Uterus (tissue), 4 donors: ENCODE measurements around the gene ZNF846. TPM values are rescaled to one million over a fixed set of nuclear protein-coding genes. Genes with fewer than 3 reads are reported as not detected.
A peak's percentile ranks its signal among the peaks of the same experiment; 100 is the strongest.

Experiments used
- DNase-seq, 2 donors: peaks; one replicate each; pipeline ENCODE4 v3.0.0-alpha.2; 2019 to 2020
- H3K27ac ChIP-seq, 2 donors: fragments of 200-600 bp; sonication (generic); 1 replicate in 1 of 2; 2 replicates in 1 of 2; pipeline ENCODE4 v1.5.1; 2016 to 2018
- H3K27me3 ChIP-seq, 2 donors: fragments of 200-600 bp; sonication (generic); one replicate each; pipeline ENCODE4 v1.5.1; 2018 to 2019; ENCODE audit warnings: control low read depth in 1 of 2
- H3K36me3 ChIP-seq, 2 donors: fragments of 200-600 bp; sonication (generic); one replicate each; pipeline ENCODE4 v1.5.1; 2019; ENCODE audit warnings: control low read depth in 1 of 2
- H3K4me1 ChIP-seq, 2 donors: fragments of 200-600 bp; sonication (generic); one replicate each; pipeline ENCODE4 v1.5.1; 2018 to 2019; ENCODE audit warnings: control low read depth in 1 of 2
- H3K4me3 ChIP-seq, 2 donors: fragments of 200-600 bp; sonication (generic); 1 replicate in 1 of 2; 2 replicates in 1 of 2; pipeline ENCODE4 v1.5.1; 2018 to 2019; ENCODE audit warnings: mild to moderate bottlenecking in 1 of 2
- H3K9me3 ChIP-seq, 2 donors: fragments of 200-600 bp; sonication (generic); one replicate each; pipeline ENCODE4 v1.5.1; 2019; ENCODE audit warnings: control low read depth in 1 of 2
- CTCF ChIP-seq, 4 experiments: fragments of 200-600 bp in 2 of 4; fragments of 450-650 bp in 2 of 4; sonication (generic) in 2 of 4; IDR thresholded peaks; one replicate each; pipeline ENCODE4 v1.5.1; 2016 to 2019; ENCODE audit warnings: antibody characterized with exemption in 4 of 4, mild to moderate bottlenecking in 2 of 4, moderate library complexity in 1 of 4
- POLR2A ChIP-seq, 2 donors: fragments of 450-650 bp; IDR thresholded peaks; one replicate each; pipeline ENCODE4 v1.6.1; 2016; ENCODE audit warnings: antibody characterized with exemption in 2 of 2, mild to moderate bottlenecking in 1 of 2, moderate library complexity in 1 of 2
- intact Hi-C: fragments of 100-400 bp; cut with DNase I; formaldehyde crosslinking; loops from one replicate; pipeline ENCODE4 v1.15.1; 2023; ENCODE audit warnings: low total_unique reads
- total RNA-seq, 4 donors: library from RNA; depleted of rRNA in 3 of 4; stranded (reverse); fragments of >200 nt in 3 of 4; gene quantifications; one replicate each; pipeline versions ENCODE4 v1.1.0 to v1.2.4, GENCODE V29; 2014 to 2023
- donor health status: DM: yes; HTN: yes; CAD: no.

Gene ZNF846
- total RNA-seq, 4 donors from 2014 or later, result 15.0 to 71.0 (median 39.7) TPM

DNA sequence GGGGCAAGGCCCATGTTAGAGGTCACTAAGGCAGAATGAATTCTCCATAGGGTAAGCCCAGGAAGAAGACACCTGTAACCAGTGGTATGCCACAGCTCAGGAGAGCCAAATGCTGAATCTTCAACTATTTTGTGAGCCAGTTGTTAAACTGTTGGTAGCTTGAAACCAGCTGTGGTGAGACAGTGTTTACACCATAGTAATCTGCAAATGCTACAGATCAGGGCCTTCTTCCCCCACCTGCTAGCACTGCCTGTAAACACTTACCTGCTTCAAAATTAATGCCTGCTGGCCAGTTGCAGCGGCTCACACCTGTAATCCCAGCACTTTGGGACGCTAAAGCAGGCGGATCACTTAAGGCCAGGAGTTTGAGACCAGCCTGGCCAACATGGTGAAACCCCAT lies 38.3 kb upstream of the ZNF846 start:
- TF ChIP-seq POLR2A (IDR thresholded peaks at IDR 0.05) (no peak), CTCF (IDR thresholded peaks at IDR 0.05) (no peak)
- Histone ChIP-seq H3K4me3 (no peak overlapping the region), H3K9me3 (no peaks in the 10 kb centered on the region), H3K27ac (no peak overlapping the region), H3K4me1 (no peaks in the 10 kb centered on the region), H3K36me3 (no peaks in the 10 kb centered on the region), H3K27me3 (no peaks in the 10 kb centered on the region)
- no peak for DNase-seq
- intact Hi-C loops, result no loop called here

DNA sequence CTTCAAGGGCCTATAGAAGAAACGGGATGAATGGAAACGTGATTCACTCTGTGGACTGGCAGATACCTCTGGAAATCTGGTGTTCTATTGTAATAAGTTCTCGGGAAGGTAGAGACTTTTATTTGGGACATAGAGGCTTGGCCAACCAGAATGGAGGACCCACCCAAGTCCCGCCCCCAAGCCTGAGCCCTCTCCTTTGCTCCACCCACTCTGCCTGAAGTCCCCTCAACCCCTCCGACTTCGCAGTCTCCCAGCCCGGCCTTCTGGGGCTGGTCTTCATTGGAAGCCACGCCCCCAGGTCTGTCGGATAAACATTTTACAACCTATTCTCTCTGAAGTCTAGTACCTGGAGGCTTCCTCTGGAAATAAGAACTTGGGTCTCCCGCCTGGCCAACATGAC lies 33.4 kb upstream of the ZNF846 start:
- intact Hi-C loops, result no loop called here
- Histone ChIP-seq H3K36me3 (no peaks in the 10 kb centered on the region), H3K27me3 (no peaks in the 10 kb centered on the region), H3K9me3 (no peaks in the 10 kb centered on the region), H3K4me3 (no peak overlapping the region), H3K4me1 (no peaks in the 10 kb centered on the region), H3K27ac (no peak overlapping the region)
- TF ChIP-seq CTCF (IDR thresholded peaks at IDR 0.05), result no peak
- no peak for TF ChIP-seq POLR2A (IDR thresholded peaks at IDR 0.05)
- DNase-seq, result no peak

DNA sequence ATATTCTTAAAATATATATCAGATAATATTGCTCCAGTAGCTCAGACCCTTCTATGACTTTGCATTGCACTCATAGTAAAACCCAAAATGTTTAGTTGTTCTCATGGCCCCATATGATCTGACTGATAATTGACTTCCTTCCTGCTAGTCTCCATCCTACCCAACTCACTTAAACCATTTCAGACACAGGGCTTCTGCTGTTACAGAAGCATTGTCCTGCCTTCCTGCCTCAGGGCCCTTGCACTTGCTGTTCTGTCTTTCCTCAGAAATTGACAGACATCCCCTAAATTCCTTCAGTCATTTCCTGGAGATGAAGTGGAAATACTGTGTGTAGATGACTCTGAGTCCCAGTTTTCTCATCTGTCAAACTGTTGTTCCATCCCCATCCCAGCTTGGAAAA lies 30.6 kb upstream of the ZNF846 start:
- no peak for DNase-seq
- Histone ChIP-seq H3K27me3 (no peaks in the 10 kb centered on the region), H3K9me3 (no peaks in the 10 kb centered on the region), H3K4me1 (no peaks in the 10 kb centered on the region), H3K4me3 (no peak overlapping the region), H3K36me3 (no peaks in the 10 kb centered on the region), H3K27ac (no peak overlapping the region)
- no peak for TF ChIP-seq CTCF (IDR thresholded peaks at IDR 0.05)
- no peak for TF ChIP-seq POLR2A (IDR thresholded peaks at IDR 0.05)
- intact Hi-C loops, result loop anchor here (5.0 to 10.0 kb wide), 2 partner anchors 172 to 484 kb away; no protein-coding TSS in a partner anchor

DNA sequence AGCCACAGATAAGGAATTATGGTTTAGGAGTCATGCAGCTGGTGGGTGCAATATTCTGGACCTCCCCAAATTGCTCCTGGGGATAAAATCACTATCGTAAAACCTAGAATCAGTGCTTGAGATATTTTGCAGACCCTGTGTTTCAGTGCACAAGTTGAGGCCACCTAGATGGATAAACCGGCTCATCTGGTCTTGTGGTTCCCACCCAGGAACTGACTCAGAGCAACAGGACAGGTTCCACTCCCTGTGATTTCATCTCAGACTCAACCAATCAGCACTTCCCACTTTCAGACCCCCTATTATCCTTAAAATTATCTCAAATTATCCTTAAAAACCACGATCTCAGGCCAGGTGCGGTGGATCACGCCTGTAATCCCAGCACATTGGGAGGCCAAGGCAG lies 29.3 kb upstream of the ZNF846 start:
- Histone ChIP-seq H3K9me3 (no peaks in the 10 kb centered on the region), H3K27me3 (no peaks in the 10 kb centered on the region), H3K4me3 (no peak overlapping the region), H3K4me1 (no peaks in the 10 kb centered on the region), H3K27ac (no peak overlapping the region), H3K36me3 (no peaks in the 10 kb centered on the region)
- intact Hi-C loops, result loop anchor here (5.0 to 10.0 kb wide), 2 partner anchors 171 to 483 kb away; no protein-coding TSS in a partner anchor
- TF ChIP-seq POLR2A (IDR thresholded peaks at IDR 0.05) (no peak), CTCF (IDR thresholded peaks at IDR 0.05) (no peak)
- DNase-seq, result no peak

- peak; percentile 73 to 91 (median 80) for TF ChIP-seq CTCF (IDR thresholded peaks at IDR 0.05)
- no peak for TF ChIP-seq POLR2A (IDR thresholded peaks at IDR 0.05)
- H3K27me3 ChIP-seq, result no peaks in the 10 kb centered on the region
- H3K4me1 ChIP-seq, result no peaks in the 10 kb centered on the region
- H3K4me3 ChIP-seq, result no peak overlapping the region
- H3K27ac ChIP-seq, result no peak overlapping the region
- H3K9me3 ChIP-seq, result no peaks in the 10 kb centered on the region
- intact Hi-C loops, result loop anchor here (5.0 to 10.0 kb wide), 2 partner anchors 169 to 481 kb away; no protein-coding TSS in a partner anchor
- peak; percentile 82 to 86 for DNase-seq
- no peaks in the 10 kb centered on the region for H3K36me3 ChIP-seq
These were observed 27.7 kb upstream of the ZNF846 start for GRCh38 chr19:9796113-9796773.
